Skeletal muscle cell (primary cell): Measurements from ENCODE around the gene TYSND1.

Source experiments
- DNase-seq: peaks from one replicate; pipeline ENCODE4 v3.0.0-alpha.2; 2010; ENCODE audit warnings: low read depth
- H3K4me3 ChIP-seq: 2 replicates; pipeline ENCODE4 v1.5.1; 2011; ENCODE audit warnings: low read depth, mild to moderate bottlenecking, control low read depth, low read length, moderate library complexity

TYSND1 gene

DNA sequence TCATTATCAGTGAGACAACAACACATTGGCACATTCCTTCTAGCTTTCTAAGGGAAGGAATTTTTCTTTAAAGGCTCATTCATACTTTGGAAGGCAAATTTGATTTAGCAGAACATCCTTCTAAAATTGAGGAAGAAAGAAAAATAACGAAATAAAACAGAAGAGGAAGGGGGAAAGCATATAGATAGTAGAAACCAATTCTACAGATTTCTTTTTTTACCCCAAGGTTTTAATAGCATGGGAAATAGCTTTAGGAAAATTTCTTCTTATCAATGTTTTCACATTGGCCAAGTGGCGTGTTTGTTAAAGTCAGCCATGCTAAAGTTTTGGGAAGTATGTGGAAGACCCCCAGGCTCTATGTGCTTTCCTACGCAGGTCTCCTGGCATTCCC is 58.2 kb downstream of the TYSND1 start:
- DNase-seq: no peak
- H3K4me3 ChIP-seq: no peak overlapping the region
